Neuronal stem cell (in vitro differentiated cells): Measurements from ENCODE around the gene CAV3.

ENCODE experiments used
- DNase-seq: peaks from one replicate; pipeline ENCODE4 v3.0.0-alpha.2; 2013; ENCODE audit warnings: low spot score
- H2AFZ ChIP-seq: one replicate; pipeline ENCODE4 v1.6.1; 2013; ENCODE audit warnings: mild to moderate bottlenecking, low read length, inconsistent platforms
- H2AK5ac ChIP-seq: 2 replicates; pipeline ENCODE4 v1.6.1; 2013; ENCODE audit warnings: low read depth, mild to moderate bottlenecking, inconsistent platforms, low read length, moderate library complexity, mixed read lengths
- H2BK120ac ChIP-seq: 2 replicates; pipeline ENCODE4 v1.6.1; 2013; ENCODE audit warnings: low read depth, mild to moderate bottlenecking, inconsistent platforms, low read length, moderate library complexity, mixed read lengths
- H2BK12ac ChIP-seq: one replicate; pipeline ENCODE4 v1.6.1; 2013; ENCODE audit warnings: low read length, inconsistent platforms
- H2BK15ac ChIP-seq: 2 replicates; pipeline ENCODE4 v1.6.1; 2013; ENCODE audit warnings: mild to moderate bottlenecking, low read length, inconsistent platforms, mixed read lengths
- H2BK5ac ChIP-seq: one replicate; pipeline ENCODE4 v1.6.1; 2013; ENCODE audit warnings: inconsistent platforms, mild to moderate bottlenecking, low read length, moderate library complexity
- H3K14ac ChIP-seq: one replicate; pipeline ENCODE4 v1.6.1; 2013; ENCODE audit warnings: low read length, inconsistent platforms
- H3K18ac ChIP-seq: 2 replicates; pipeline ENCODE4 v1.6.1; 2013; ENCODE audit warnings: low read length, inconsistent platforms
- H3K23ac ChIP-seq: 2 replicates; pipeline ENCODE4 v1.6.1; 2013; ENCODE audit warnings: low read depth, mild to moderate bottlenecking, mixed read lengths, low read length, inconsistent platforms; ENCODE audit not compliant: poor library complexity
- H3K27ac ChIP-seq: replicated peaks from 3 replicates; pipeline ENCODE4 v1.5.1; 2013; ENCODE audit warnings: low read length, inconsistent platforms
- H3K27me3 ChIP-seq, 3 experiments: 2 replicates each; pipeline ENCODE4 v1.6.1; 2013; ENCODE audit warnings: low read length in 3 of 3, mild to moderate bottlenecking in 2 of 3, inconsistent platforms in 1 of 3, low read depth in 1 of 3, mixed read lengths in 1 of 3, moderate library complexity in 1 of 3; ENCODE audit not compliant: control insufficient read depth in 3 of 3, insufficient read depth in 3 of 3
- H3K36me3 ChIP-seq, 2 donors: replicated peaks in 1 of 2; 2 replicates each; pipeline ENCODE4 v1.6.1; 2013; ENCODE audit warnings: low read length in 2 of 2; ENCODE audit not compliant: control insufficient read depth in 2 of 2, insufficient read depth in 2 of 2
- H3K4ac ChIP-seq: 2 replicates; pipeline ENCODE4 v1.6.1; 2013; ENCODE audit warnings: inconsistent platforms, mild to moderate bottlenecking, low read length, moderate library complexity
- H3K4me1 ChIP-seq, 2 donors: 1 replicate in 1 of 2; 2 replicates in 1 of 2; pipeline ENCODE4 v1.6.1; 2013; ENCODE audit warnings: low read length in 2 of 2, low read depth in 1 of 2; ENCODE audit not compliant: control insufficient read depth in 2 of 2, insufficient read depth in 1 of 2
- H3K4me2 ChIP-seq: one replicate; pipeline ENCODE4 v1.6.1; 2013; ENCODE audit warnings: mild to moderate bottlenecking, low read length, inconsistent platforms; ENCODE audit not compliant: insufficient read depth, poor library complexity, severe bottlenecking
- H3K4me3 ChIP-seq, 2 donors: 2 replicates each; pipeline ENCODE4 v1.5.1; 2013; ENCODE audit warnings: low read length in 2 of 2, mild to moderate bottlenecking in 2 of 2, inconsistent platforms in 1 of 2, moderate library complexity in 1 of 2
- H3K79me1 ChIP-seq: one replicate; pipeline ENCODE4 v1.6.1; 2013; ENCODE audit warnings: low read depth, mild to moderate bottlenecking, inconsistent platforms, low read length, moderate library complexity
- H3K9ac ChIP-seq: one replicate; pipeline ENCODE4 v1.6.1; 2013; ENCODE audit warnings: mild to moderate bottlenecking, low read depth, low read length, inconsistent platforms; ENCODE audit not compliant: poor library complexity
- H3K9me3 ChIP-seq, 2 donors: replicated peaks in 1 of 2; 2 replicates each; pipeline versions ENCODE3 to v1.6.1; 2013; ENCODE audit warnings: low read length in 2 of 2, mild to moderate bottlenecking in 2 of 2, inconsistent platforms in 1 of 2, low read depth in 1 of 2, mixed read lengths in 1 of 2, moderate library complexity in 1 of 2; ENCODE audit not compliant: control insufficient read depth in 2 of 2, insufficient read depth in 1 of 2
- H4K8ac ChIP-seq: one replicate; pipeline ENCODE4 v1.6.1; 2013; ENCODE audit warnings: low read depth, mild to moderate bottlenecking, inconsistent platforms, low read length, moderate library complexity
- H4K91ac ChIP-seq: one replicate; pipeline ENCODE4 v1.6.1; 2013; ENCODE audit warnings: low read length, low read depth, mild to moderate bottlenecking, inconsistent platforms; ENCODE audit not compliant: poor library complexity
- WGBS, 2 donors: extraction: QIAGEN DNeasy Blood & Tissue Kit; methylation state at CpG; one replicate each; pipeline ENCODE4 v1.1.7; 2013; ENCODE audit warnings: missing lambda C conversion rate in 2 of 2, mixed read lengths in 1 of 2; ENCODE audit not compliant: insufficient read length in 2 of 2, insufficient replicate concordance in 1 of 2; ENCODE audit errors: extremely low coverage in 2 of 2; 5-methylcytosine and 5-hydroxymethylcytosine counted together

The CAV3 gene

DNA sequence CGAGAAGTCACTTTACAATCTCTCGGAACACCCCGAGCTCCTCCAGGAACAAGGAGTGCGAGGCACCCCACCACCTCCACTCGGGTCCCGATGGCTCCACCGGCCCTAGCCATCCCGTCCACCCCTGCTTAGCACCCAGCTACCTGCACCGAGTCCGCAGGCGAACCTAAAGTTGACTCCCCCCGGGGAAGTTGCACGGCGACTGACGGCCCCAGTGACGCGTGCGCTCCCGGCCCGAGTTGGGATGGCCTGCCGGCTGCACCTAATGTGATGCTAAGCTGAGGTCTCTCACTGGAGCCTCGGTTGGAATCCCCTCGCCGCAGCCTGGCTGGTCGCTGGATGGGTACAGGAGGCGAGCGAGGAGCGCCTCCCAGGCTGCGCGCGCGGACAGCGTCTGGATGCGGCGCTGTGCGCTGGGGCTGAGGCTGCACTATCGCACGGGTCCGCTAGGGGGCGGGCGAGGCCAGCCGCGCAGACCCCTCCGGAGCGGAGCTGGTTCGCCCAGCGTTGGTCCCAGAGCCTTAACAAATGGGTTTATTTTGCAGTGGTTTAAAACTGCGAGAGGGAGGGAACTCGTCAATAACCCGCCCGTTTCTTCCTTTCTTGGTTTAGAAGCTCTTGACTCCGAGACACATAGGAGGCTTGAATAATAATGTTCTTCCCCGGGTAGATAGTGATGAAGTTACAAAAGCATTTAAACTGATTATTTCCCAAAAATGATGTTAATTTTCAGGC is 35.7 kb downstream of the CAV3 start, which contains the start of gene OXTR:
Gene OXTR (minus strand): TSS at position 526 of the 735 bp plus-strand sequence. CDS start 1,426 bp downstream, outside the sequence.
- Histone ChIP-seq H3K36me3 (no peaks in the 10 kb centered on the region), H2BK12ac (no peak within 1 kb of the TSS), H3K14ac (peak within 1 kb of the TSS; percentile 42), H3K9me3 (peaks cover 0 to 36% of the 10 kb centered on the region in 2 donors), H2BK15ac (peak within 1 kb of the TSS; percentile 7), H3K27ac (no peak within 1 kb of the TSS), H3K27me3 (peaks cover 0 to 25% (median 10%) of the 10 kb centered on the region in 3 experiments), H3K4me2 (peak within 1 kb of the TSS; percentile 91), H2BK5ac (peak within 1 kb of the TSS; percentile 11), H3K4me1 (peaks cover 2 to 7% of the 10 kb centered on the region in 2 donors), H4K8ac (no peak within 1 kb of the TSS), H2AK5ac (peak within 1 kb of the TSS; percentile 34), H3K79me1 (no peaks in the 10 kb centered on the region), H3K4me3 (peak within 1 kb of the TSS in 1 of 2 donors; percentile 74), H3K18ac (peak within 1 kb of the TSS; percentile 82), H3K4ac (no peak within 1 kb of the TSS), H3K23ac (peak within 1 kb of the TSS; percentile 53), H3K9ac (peak within 1 kb of the TSS; percentile 24), H2AFZ (peak within 1 kb of the TSS; percentile 66), H2BK120ac (no peak within 1 kb of the TSS), H4K91ac (no peak within 1 kb of the TSS)
- peak; percentile 77 for DNase-seq
- no CpG with 5 or more reads among the region's 53 CpGs for WGBS, 2 donors

DNA sequence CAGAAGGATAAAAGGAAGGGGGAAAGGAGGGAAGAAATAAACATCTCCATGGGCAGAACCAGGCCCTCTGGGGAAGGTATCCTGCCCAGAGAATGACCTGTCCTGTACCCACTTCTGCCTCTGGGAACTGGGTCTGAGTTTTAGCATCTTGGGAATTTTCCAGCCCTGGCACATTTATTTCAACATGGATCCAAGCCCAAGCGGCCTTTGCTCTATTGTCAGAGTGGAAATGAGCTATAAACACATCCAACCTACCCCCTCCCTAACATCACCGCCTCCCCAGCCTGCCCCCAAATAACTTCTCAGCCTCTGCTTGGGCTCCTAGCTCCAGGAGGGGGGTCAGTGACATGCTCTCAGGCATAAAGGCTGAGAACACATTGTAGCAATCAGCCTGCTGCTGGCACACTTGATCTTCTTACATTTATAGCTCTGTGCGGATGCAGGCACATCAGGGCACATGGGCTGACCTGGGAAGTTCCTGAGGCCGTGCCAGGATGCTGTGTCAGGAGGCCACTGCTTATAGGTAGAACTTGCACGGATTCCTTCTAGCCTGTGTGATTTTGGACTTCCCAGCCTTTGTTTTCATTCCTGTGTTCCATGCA is 40.4 kb downstream of the CAV3 start:
- Histone ChIP-seq H3K4me2 (no peak overlapping the region), H3K4me3 (peak overlapping the region in 1 of 2 donors; percentile 7), H3K23ac (no peak overlapping the region), H3K4me1 (peaks cover 2 to 4% of the 10 kb centered on the region in 2 donors), H2BK120ac (no peak overlapping the region), H2AK5ac (no peak overlapping the region), H3K14ac (no peak overlapping the region), H3K36me3 (no peaks in the 10 kb centered on the region), H4K91ac (no peak overlapping the region), H3K9me3 (peaks cover 0 to 17% of the 10 kb centered on the region in 2 donors), H2BK5ac (no peak overlapping the region), H3K18ac (no peak overlapping the region), H3K27me3 (peaks cover 0 to 2% (median 2%) of the 10 kb centered on the region in 3 experiments), H3K27ac (no peak overlapping the region), H2BK15ac (no peak overlapping the region), H3K79me1 (no peaks in the 10 kb centered on the region), H4K8ac (no peak overlapping the region), H3K9ac (no peak overlapping the region), H3K4ac (no peak overlapping the region), H2BK12ac (no peak overlapping the region), H2AFZ (no peak overlapping the region)
- WGBS, 2 donors, result no CpG with 5 or more reads among the region's 5 CpGs
- no peak for DNase-seq

DNA sequence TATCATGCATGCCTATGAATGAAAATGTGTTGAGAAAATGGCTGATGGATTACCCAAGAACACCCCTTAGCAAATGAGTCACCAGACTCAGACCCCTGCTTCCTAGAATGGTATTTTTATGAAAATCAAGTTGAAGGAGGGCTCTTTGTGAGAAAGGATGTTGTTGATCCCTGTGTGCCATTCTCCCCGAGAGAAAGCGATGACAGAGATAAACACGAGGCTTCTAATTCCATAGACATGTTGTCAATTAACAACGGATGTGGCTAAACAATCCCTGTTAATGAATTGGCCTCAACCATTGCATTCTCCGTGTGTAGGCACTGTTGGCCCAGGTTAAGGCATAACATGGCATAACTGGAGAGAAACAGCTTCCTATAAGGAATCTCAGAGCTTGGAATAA is 41.6 kb downstream of the CAV3 start:
- Histone ChIP-seq H2AFZ (no peak overlapping the region), H3K9ac (no peak overlapping the region), H3K4me1 (peaks cover 2 to 3% of the 10 kb centered on the region in 2 donors), H3K14ac (no peak overlapping the region), H3K18ac (no peak overlapping the region), H3K79me1 (no peaks in the 10 kb centered on the region), H2BK15ac (no peak overlapping the region), H3K4ac (no peak overlapping the region), H2BK12ac (no peak overlapping the region), H3K4me3 (no peak overlapping the region), H3K36me3 (no peaks in the 10 kb centered on the region), H2BK5ac (no peak overlapping the region), H3K27ac (no peak overlapping the region), H2AK5ac (no peak overlapping the region), H3K4me2 (no peak overlapping the region), H3K27me3 (no peaks in the 10 kb centered on the region), H3K9me3 (peaks cover 0 to 13% of the 10 kb centered on the region in 2 donors), H3K23ac (no peak overlapping the region), H4K8ac (no peak overlapping the region), H4K91ac (no peak overlapping the region), H2BK120ac (no peak overlapping the region)
- DNase-seq, result no peak
- no CpG with 5 or more reads among the region's 5 CpGs for WGBS, 2 donors

DNA sequence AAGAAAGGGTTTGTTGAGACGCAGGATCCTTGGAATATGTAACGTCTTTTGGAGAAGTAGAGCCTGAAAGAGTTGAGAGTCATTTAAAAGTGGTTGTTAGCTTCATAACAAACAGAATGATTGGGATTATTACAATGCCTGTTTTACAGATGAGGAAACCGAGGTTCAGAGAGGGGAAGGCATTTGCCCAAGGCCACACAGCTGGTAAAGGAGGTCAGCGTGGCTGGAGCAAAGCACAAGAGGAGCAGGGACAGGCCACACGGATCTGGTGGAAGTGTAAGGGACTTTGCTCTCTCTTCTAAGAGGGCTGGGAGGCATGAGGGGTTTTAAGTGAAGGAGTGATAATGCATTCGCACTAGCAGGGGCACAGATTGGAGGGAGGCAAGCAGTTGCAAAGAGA is 42.0 kb downstream of the CAV3 start:
- H3K9ac ChIP-seq, result no peak overlapping the region
- H3K18ac ChIP-seq, result no peak overlapping the region
- no peak overlapping the region for H3K4me3 ChIP-seq
- no peak overlapping the region for H2BK120ac ChIP-seq
- no peak overlapping the region for H3K27ac ChIP-seq
- peaks cover 0 to 13% of the 10 kb centered on the region in 2 donors for H3K9me3 ChIP-seq
- H2AFZ ChIP-seq, result no peak overlapping the region
- no peak overlapping the region for H2AK5ac ChIP-seq
- no peaks in the 10 kb centered on the region for H3K79me1 ChIP-seq
- no peak overlapping the region for H2BK15ac ChIP-seq
- H3K27me3 ChIP-seq, result no peaks in the 10 kb centered on the region
- H2BK5ac ChIP-seq, result no peak overlapping the region
- H3K14ac ChIP-seq, result no peak overlapping the region
- H4K8ac ChIP-seq, result no peak overlapping the region
- WGBS, 2 donors, result no CpG with 5 or more reads among the region's 6 CpGs
- no peak overlapping the region for H4K91ac ChIP-seq
- no peaks in the 10 kb centered on the region for H3K36me3 ChIP-seq
- peaks cover 2 to 3% of the 10 kb centered on the region in 2 donors for H3K4me1 ChIP-seq
- H2BK12ac ChIP-seq, result no peak overlapping the region
- H3K23ac ChIP-seq, result no peak overlapping the region
- H3K4me2 ChIP-seq, result no peak overlapping the region
- H3K4ac ChIP-seq, result no peak overlapping the region
- DNase-seq, result no peak
